Measurements from ENCODE around the gene BRD9. TPM values are rescaled to one million over a fixed set of nuclear protein-coding genes. Genes with fewer than 3 reads are reported as not detected.

The BRD9 gene
- total and polyA plus RNA-seq, 9 of the 15 experiments (the other 6 are each of a cell fraction or from before 2014, with no cell fraction given): 2.4 to 68.7 (median 44.9) TPM

DNA sequence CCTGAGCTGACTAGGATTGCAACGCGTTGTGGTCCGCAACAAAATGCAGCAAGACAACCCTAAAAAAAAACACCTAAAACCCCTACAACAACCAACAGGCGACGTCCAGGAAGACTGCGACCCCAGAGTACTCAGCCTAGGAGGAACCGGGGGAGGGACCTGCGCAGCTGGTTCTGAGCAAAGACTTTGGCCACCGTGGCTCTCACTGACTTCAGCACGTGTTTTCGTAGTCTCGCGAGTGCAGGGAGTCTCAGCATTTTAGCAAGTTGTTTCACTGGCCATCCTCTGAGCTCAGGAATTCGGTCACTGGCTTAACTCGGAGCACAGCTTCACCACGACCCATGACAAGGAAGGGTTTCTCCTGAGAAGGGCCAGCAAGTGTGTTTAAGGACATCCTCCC, 33.2 kb downstream of the BRD9 start:
- ChIA-PET CTCF (ENCODE audit: low intra/inter-chr PET ratio) (no interaction called here), POLR2A (interaction anchor here (0.6 kb wide), 2 partner anchors 27 to 253 kb away, joined by 3 read pairs; no protein-coding TSS in a partner anchor)
- H3K27me3 ChIP-seq (ENCODE audit: control insufficient read depth in 2 of 2, insufficient read depth in 2 of 2, low read length in 2 of 2): no peaks in the 10 kb centered on the region
- H2AFZ ChIP-seq (ENCODE audit: low read depth, low read length): no peak overlapping the region
- H3K36me3 ChIP-seq (ENCODE audit: control insufficient read depth, insufficient read depth, low read length): peaks cover 22% of the 10 kb centered on the region; the same call in 2 of the 3 replicates
- no peaks in the 10 kb centered on the region for H3K79me2 ChIP-seq (ENCODE audit: control insufficient read depth, insufficient read depth, low read length)
- no peaks in the 10 kb centered on the region for H3K9me1 ChIP-seq (ENCODE audit: control insufficient read depth, insufficient read depth, low read length)
- WGBS (ENCODE audit: insufficient coverage, low coverage, missing lambda C conversion rate): 61% methylated on average over 16 of the region's 16 CpGs
- in situ Hi-C loops (cut with MboI) (no loop called here), intact Hi-C loops (cut with micrococcal nuclease) (loop anchor here (10.0 kb wide), 1 partner anchor 185 kb away; no protein-coding TSS in a partner anchor)
- H3K4me3 ChIP-seq: no peak overlapping the region
- no peak overlapping the region for H3K27ac ChIP-seq (ENCODE audit: extremely low read depth, low read depth, low read length)
- H3K4me2 ChIP-seq (ENCODE audit: insufficient read depth, low read length): no peak overlapping the region
- peaks cover 19% of the 10 kb centered on the region for H4K20me1 ChIP-seq (replicated peaks; ENCODE audit: control insufficient read depth, insufficient read depth, low read length)
- FAIRE-seq: peak; percentile 61
- no peaks in the 10 kb centered on the region for H3K9me3 ChIP-seq (replicated peaks; ENCODE audit: control insufficient read depth, insufficient read depth, low read depth, low read length)
- H3K4me1 ChIP-seq (replicated peaks in 1 of 2; ENCODE audit: control insufficient read depth in 2 of 2, insufficient read depth in 2 of 2, low read length in 2 of 2): peaks cover 0 to 41% of the 10 kb centered on the region in 2 experiments; a peak in 2 of 5 replicates
- H3K9ac ChIP-seq (ENCODE audit: insufficient read depth in 1 of 2, low read depth in 2 of 2, low read length in 2 of 2): peak overlapping the region in 1 of 2 experiments; percentile 37; a peak in 1 of 4 replicates
- TF ChIP-seq ZNF124 (CRISPR knock-in tag; IDR thresholded peaks at IDR 0.05) (no peak), ZNF668 (CRISPR knock-in tag; IDR thresholded peaks at IDR 0.05) (no peak), RFX7 (CRISPR knock-in tag; IDR thresholded peaks at IDR 0.05) (no peak), NRF1 (conservative IDR thresholded peaks at IDR 0.05 in 1 of 2, IDR thresholded peaks at IDR 0.05 in 1 of 2) (peak; percentile 45 to 55; a peak in 3 of 4 replicates), BHLHE40 (IDR thresholded peaks at IDR 0.05; ENCODE audit: low read length) (peak; percentile 18; the same call in 1 of the 2 replicates), ZNF12 (CRISPR knock-in tag; IDR thresholded peaks at IDR 0.05) (no peak), NR2C2 (CRISPR knock-in tag; IDR thresholded peaks at IDR 0.05) (no peak), NR2C2 (tag; IDR thresholded peaks at IDR 0.05) (no peak), CHD2 (IDR thresholded peaks at IDR 0.05; ENCODE audit: low read depth, low read length) (peak; percentile 79), JUNB (CRISPR knock-in tag; conservative IDR thresholded peaks at IDR 0.05) (no peak)
- TF ChIP-seq, protein P1, sequence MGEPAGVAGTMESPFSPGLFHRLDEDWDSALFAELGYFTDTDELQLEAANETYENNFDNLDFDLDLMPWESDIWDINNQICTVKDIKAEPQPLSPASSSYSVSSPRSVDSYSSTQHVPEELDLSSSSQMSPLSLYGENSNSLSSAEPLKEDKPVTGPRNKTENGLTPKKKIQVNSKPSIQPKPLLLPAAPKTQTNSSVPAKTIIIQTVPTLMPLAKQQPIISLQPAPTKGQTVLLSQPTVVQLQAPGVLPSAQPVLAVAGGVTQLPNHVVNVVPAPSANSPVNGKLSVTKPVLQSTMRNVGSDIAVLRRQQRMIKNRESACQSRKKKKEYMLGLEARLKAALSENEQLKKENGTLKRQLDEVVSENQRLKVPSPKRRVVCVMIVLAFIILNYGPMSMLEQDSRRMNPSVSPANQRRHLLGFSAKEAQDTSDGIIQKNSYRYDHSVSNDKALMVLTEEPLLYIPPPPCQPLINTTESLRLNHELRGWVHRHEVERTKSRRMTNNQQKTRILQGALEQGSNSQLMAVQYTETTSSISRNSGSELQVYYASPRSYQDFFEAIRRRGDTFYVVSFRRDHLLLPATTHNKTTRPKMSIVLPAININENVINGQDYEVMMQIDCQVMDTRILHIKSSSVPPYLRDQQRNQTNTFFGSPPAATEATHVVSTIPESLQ (CRISPR knock-in tag; IDR thresholded peaks at IDR 0.05): no peak
- TF ChIP-seq, protein P2, sequence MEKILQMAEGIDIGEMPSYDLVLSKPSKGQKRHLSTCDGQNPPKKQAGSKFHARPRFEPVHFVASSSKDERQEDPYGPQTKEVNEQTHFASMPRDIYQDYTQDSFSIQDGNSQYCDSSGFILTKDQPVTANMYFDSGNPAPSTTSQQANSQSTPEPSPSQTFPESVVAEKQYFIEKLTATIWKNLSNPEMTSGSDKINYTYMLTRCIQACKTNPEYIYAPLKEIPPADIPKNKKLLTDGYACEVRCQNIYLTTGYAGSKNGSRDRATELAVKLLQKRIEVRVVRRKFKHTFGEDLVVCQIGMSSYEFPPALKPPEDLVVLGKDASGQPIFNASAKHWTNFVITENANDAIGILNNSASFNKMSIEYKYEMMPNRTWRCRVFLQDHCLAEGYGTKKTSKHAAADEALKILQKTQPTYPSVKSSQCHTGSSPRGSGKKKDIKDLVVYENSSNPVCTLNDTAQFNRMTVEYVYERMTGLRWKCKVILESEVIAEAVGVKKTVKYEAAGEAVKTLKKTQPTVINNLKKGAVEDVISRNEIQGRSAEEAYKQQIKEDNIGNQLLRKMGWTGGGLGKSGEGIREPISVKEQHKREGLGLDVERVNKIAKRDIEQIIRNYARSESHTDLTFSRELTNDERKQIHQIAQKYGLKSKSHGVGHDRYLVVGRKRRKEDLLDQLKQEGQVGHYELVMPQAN (IDR thresholded peaks at IDR 0.05; ENCODE audit: borderline replicate concordance): no peak
- TF ChIP-seq, protein P3, sequence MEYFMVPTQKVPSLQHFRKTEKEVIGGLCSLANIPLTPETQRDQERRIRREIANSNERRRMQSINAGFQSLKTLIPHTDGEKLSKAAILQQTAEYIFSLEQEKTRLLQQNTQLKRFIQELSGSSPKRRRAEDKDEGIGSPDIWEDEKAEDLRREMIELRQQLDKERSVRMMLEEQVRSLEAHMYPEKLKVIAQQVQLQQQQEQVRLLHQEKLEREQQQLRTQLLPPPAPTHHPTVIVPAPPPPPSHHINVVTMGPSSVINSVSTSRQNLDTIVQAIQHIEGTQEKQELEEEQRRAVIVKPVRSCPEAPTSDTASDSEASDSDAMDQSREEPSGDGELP (CRISPR knock-in tag; IDR thresholded peaks at IDR 0.05; ENCODE audit: borderline replicate concordance): peak; percentile 30; the same call in 1 of the 2 replicates
- TF ChIP-seq, protein P4, sequence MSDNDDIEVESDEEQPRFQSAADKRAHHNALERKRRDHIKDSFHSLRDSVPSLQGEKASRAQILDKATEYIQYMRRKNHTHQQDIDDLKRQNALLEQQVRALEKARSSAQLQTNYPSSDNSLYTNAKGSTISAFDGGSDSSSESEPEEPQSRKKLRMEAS (CRISPR knock-in tag; IDR thresholded peaks at IDR 0.05): peak; percentile 21; the same call in 1 of the 2 replicates
- TF ChIP-seq, protein P5, sequence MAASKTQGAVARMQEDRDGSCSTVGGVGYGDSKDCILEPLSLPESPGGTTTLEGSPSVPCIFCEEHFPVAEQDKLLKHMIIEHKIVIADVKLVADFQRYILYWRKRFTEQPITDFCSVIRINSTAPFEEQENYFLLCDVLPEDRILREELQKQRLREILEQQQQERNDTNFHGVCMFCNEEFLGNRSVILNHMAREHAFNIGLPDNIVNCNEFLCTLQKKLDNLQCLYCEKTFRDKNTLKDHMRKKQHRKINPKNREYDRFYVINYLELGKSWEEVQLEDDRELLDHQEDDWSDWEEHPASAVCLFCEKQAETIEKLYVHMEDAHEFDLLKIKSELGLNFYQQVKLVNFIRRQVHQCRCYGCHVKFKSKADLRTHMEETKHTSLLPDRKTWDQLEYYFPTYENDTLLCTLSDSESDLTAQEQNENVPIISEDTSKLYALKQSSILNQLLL (CRISPR knock-in tag; IDR thresholded peaks at IDR 0.05; ENCODE audit: borderline replicate concordance): no peak
- no TSS peak for BruUV-seq (replicated peaks)
- DNase-seq (ENCODE audit: extremely low read depth in 1 of 4, low spot score in 3 of 4): no peak
- peak; percentile 27 for ATAC-seq

Measured in K562 (cell line).